GOT3 (cell line): ENCODE results near the gene DQX1.
A peak's percentile ranks its signal among the peaks of the same experiment; 100 is the strongest.
"Not testable (repeated sequence)": the region's sequence is repeated elsewhere in the genome, so short reads cannot be mapped to it uniquely, and the experiment has no call there.

Experiments used
- DNase-seq: peaks from one replicate; lab custom pipeline; 2025; ENCODE audit warnings: mixed read lengths; lab: John Stamatoyannopoulos, UW

DQX1 gene, protein sequence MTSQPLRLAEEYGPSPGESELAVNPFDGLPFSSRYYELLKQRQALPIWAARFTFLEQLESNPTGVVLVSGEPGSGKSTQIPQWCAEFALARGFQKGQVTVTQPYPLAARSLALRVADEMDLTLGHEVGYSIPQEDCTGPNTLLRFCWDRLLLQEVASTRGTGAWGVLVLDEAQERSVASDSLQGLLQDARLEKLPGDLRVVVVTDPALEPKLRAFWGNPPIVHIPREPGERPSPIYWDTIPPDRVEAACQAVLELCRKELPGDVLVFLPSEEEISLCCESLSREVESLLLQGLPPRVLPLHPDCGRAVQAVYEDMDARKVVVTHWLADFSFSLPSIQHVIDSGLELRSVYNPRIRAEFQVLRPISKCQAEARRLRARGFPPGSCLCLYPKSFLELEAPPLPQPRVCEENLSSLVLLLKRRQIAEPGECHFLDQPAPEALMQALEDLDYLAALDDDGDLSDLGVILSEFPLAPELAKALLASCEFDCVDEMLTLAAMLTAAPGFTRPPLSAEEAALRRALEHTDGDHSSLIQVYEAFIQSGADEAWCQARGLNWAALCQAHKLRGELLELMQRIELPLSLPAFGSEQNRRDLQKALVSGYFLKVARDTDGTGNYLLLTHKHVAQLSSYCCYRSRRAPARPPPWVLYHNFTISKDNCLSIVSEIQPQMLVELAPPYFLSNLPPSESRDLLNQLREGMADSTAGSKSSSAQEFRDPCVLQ

DNA sequence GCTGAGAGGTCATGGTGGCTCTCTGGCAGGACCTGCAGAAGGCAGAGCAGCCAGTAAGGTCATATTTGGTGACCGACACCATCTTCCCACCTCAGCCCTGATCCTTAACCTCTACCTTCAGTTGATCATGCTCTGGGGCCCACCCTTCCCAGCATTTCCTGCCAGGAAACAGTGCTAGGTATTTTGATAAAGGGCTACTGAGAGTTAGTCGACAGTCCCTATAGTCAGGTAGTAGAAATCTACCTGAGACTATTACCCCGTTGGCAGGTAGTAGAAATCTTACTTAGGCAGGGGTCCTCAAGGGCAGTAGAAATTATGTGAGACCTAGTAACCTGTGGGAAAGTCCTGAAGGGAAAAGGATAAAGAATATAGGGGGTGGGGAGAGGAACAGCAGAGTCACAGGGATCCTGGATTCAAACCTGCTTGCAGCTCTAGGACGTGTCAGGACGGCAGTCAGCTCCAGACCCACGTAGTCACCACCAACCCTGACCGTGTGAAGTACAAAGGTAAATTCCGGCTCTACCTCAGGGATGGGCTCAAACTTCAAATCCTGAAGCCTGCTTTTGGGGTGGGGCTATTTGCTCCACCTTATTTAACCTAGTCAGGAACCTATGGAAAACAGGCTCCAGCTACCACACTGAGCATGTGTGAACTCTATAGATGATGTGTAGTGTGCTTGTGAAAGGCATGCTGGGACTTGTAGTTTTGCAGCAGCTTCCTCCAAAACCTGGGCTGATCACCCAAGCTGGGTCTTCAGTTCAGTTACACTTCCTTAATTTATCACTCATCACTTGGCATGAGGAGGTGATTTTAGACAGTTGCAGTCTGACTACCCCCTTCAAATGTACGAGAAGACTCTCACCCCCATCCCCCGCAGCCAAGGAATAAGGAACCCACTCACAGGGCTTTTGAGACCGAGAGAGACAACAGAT lies at the start of gene DQX1:
Gene DQX1, minus strand, starts transcription at position 515 of the 932 bp plus-strand sequence. Its CDS starts 502 bp downstream, at position 13.
- DNase-seq = no peak

DNA sequence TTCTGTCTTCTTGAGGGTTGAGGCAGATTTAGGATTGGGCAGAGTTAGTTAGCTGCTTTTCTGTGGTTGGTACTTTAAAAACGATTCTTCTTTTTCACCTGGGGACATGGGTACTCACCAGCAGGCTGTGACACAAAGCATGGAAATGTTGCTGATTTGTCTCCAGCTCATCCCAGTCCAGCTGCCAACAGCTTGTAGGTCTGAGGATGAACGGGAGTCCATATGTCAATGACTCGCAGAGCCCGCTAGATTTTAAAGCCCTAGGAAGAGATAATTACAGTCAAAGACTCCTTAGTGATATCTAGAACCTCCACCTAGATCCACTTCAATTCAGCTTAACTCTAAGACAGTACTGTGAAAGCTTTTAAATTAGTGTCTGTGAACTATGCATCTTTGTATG lies 49.3 kb upstream of the DQX1 start:
- DNase-seq = no peak

DNA sequence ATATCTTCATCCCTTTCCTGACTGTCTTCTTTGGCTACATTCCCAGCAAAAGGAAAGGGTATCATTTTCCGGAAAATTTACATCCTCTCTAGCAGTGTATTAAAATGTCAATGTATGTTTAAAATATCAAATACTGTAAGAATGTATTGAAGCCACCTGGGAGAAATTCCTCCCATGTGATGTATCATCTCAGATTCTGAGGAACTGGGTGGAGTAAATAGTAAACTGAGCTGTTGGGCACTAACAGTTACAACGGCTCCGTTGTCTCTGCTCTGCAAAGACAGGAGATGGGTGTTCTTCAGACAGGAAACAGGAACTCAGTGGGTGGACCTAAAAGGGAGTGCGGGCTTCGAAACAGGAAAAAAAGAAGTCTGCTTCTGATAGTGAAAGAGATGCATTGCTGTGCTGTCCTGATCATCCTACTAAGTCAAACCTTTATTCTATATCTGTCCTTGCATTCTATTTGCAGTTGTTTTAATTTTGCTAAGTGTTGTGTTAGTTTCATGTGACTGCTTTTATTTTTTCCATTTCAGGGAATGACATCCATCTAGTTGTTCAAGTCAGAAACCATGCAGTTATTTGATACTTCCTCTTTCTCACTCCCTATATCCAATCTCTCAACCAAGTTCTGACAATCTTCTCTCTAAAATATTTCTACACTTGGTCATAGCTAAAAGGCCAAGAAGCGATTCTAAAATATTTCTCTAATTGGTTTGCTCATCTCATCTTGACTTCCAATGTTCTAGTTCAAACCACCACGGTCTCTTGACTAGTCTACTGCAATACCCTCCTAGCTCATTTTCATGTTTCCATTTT lies 47.9 kb upstream of the DQX1 start:
- no peak for DNase-seq

DNA sequence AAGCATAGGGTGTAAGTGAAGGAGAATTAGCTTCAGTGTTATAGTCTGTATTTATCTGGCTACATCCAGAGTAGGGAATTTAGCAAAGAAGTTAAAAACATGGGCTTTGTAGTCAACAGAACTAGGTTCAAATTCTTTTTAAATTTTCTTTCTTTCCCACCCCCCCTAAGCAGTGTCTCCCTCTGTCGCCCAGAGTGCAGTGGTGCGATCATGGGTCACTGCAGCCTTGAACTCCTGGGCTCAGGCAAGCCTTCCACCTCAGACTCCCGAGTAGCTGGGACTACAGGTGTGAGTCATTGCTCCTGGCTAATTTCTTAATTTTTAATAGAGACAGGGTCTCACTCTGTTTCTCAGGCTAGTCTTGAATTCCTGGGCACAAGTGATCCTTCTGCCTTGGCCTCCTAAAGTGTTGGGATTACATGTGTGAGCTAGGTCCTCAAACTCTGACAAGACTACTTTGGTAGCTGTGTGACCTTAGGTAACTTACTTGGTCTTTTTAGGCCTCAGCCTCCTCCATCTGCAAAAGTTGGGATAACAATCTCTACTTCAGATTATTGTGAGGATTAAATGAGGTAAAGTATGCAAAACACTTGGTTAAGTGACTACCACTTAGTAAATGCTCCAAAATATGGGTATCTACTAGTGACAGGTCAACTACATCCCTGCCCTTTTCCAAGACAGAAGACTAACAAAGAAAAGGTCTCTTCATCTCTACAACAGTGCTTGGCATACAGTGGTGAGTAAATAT lies 46.3 kb upstream of the DQX1 start:
- no peak for DNase-seq

DNA sequence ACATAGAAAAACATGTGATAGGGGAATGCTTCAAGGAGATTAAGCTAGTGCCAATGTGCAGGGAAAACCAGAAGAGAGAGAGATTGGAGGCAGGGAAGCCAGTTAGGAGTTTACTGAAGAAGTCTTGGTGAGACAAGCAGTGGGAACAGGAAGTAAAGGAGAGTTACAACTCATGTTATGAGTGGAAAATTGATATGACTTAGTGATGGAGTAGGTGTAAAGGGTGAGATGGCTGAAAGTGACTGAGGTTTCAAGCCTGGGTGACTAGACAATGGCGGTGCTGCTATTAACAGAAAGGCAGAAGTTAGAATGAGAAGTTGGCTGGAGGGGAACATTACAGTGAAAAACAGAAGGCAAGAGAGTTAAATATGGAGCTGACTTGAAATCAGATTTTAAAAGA lies 45.0 kb upstream of the DQX1 start:
- DNase-seq = no peak

DNA sequence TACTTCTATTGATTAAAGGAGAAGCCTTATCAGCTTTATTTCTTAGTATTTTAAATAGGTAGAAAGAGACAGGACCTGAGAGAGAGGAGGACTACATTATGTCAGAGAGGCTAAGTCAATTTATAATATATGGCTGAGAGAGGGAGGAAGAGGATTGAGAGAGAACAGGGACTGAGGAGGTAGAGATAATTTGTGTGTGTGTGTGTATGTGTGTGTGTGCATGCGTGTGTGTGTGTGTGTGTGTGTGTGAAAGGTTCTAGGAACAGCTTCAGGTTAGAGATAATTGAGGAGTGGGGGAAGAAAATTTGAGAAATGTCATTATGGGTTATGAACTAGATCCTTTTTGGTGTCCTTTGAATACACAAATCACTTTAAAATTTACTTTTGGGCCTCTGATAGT lies 43.7 kb upstream of the DQX1 start:
- no peak for DNase-seq

DNA sequence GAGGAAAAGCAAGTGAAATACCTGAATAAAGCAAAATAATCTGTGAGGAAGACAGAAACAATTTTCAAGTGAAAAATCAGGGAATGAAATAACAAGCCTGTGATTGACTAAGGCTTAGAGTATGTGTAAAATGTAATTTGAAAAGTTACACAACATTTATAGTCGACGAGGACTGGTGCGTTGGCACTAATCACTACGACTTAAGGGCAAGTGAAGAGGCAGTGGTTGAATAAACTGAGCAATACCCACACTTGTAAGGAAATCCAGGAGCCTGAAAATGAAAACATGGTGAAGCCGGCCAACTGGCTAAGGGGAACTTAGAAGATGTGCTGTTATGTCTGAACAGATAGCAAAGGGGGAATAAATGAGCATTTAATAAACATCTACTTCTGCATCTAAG lies 41.9 kb upstream of the DQX1 start:
- no peak for DNase-seq

DNA sequence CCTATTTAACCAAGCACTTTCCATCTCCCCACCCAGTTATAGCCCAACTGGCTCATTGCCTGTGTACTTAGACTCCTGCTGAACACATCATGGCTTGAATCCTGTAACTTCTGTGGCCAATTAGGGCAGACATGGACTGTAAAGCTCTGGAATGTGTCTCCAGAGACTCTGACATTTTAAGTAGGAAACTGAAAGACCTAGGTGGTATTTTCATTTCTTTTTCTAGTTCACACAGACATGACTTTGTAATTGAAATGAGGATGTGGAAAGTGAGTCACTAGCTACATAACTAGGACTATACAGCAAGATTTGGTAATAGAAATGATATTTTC lies 40.7 kb upstream of the DQX1 start:
- DNase-seq = peak; percentile 25

DNA sequence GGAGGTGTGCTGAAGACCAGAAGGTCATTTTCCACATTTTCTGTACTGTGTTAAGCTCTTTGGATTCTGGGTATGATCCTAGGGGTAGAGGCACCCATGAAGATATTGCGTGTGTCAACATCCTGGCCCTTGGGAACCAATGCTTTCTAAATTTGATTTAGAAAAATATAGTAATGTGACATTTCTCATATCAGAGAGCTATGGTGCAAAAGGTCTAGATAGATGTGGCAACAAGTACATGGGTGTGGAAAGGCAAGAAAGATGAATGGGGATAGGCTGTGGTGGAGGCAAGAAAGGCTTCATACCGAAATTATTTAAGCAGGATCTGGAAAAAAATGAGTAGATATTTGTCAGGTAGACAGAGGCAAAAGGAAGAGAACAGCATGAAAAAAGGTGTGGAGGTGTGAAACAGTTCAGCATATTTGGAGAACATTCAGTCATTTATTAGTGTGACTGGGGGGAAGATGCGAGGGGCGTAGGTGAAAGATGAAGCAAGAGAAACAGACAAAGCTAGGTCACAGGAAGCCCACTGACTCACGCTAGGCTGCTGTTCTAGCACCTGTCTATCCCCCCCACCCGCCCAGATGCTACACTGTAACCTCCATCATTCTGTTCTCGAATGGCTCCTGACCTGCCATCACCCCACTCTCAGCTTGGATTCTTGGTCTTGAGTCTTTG lies 40.2 kb upstream of the DQX1 start:
- DNase-seq = no peak

DNA sequence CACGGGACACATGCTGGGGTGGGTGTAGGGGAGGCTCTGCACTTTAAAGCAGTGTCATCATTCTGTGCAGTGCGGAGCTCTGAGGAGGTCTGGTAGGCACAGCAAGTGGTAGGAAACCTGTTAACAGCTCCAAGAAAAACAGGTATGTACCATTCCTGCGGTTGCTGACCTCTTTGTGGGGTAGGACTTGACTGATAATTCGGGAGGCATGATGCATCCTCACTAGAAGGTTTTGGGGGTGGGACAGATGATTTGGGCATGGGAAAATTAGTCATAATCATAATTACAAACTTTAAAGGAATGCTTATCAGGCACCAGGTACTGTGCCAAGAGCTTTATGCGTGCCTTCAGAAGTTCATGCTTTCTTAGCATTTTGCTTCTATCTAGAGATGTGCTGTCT lies 38.2 kb upstream of the DQX1 start:
- no peak for DNase-seq

DNA sequence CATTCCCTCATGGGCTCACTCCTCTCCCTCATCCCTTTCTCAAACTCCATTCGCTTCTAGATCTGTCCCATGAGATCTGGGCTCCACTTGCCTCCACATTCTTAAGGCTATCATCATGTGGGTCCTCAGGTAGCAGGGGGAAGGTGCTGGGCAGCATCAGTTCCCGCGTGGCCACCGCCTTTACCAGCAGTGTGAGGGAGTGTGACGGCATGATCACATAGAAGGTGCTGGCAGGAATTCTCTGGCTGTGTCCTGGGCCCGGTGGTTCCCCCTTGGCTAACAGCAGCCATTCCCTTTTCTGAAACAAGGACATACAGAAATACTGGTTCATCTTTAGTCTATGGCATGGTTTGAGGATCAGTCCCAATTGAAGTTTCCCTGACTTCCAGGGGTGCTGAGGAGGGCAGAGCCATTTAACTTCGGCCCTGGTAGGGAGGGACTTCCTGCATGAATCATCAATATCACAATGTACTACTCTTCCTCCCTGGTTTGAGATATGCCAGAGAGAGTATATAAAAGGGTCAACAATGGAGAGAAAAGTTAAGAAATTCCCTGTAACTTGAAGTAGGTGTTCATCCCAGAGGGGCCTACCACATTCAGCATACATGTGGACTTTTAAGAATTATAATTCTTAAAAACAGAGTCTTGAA lies 36.2 kb upstream of the DQX1 start:
- DNase-seq = no peak

DNA sequence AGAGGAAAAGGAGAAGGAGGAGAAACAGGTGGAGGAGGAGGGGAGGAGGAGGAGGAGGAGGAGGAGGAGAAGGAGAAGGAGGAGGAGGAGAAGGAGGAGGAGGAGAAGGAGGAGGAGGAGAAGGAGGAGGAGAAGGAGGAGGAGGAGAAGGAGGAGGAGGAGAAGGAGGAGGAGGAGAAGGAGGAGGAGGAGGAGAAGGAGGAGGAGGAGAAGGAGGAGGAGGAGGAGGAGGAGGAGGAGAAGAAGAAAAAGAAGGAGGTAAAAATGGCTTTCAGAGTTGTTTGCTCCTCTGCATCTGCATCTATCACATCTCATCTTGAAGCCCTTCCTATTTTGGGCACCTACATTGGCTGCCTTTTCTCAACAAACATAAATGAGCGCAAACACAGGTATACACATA lies 35.0 kb upstream of the DQX1 start:
- not testable (repeated sequence) for DNase-seq

DNA sequence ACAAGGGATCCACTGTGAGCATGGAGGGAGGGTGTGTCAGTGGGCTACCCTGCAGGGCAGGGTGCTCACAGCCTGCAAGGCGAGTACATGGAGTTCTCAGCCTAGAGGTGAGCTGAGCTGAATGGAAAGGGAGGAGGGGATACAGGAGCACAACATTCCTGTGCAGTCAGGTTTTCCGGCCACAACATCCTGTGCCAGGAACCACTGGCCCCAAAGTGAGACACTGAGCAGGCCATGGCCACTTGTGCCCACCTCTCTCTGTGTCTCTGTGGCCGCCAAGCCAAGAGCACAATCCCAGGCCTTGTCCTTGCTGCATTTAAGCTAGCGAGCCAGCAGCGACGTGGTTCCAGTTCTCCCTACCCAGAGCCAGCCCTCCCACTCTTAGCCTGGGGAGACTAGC lies 34.6 kb upstream of the DQX1 start:
- no peak for DNase-seq

DNA sequence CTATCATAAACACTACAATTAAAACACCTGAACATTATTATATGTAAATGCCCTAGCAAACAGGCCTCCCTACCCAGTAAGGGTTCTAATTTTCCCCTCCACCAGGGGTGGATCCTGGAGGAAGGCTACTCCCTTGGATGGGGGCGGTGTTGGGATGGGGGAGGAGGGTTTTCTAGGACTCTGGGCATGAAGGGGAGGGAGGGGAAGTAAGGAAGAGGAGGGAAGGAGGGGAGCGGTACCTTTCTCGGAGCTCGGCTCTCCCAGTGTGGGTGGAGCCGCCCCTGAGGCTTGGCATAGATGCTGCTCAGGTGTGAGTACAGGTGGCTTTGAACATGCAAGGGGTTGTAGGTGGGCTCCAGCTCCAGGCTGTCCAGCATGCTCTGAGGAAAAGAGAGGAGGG lies 33.9 kb upstream of the DQX1 start:
- DNase-seq = no peak

DNA sequence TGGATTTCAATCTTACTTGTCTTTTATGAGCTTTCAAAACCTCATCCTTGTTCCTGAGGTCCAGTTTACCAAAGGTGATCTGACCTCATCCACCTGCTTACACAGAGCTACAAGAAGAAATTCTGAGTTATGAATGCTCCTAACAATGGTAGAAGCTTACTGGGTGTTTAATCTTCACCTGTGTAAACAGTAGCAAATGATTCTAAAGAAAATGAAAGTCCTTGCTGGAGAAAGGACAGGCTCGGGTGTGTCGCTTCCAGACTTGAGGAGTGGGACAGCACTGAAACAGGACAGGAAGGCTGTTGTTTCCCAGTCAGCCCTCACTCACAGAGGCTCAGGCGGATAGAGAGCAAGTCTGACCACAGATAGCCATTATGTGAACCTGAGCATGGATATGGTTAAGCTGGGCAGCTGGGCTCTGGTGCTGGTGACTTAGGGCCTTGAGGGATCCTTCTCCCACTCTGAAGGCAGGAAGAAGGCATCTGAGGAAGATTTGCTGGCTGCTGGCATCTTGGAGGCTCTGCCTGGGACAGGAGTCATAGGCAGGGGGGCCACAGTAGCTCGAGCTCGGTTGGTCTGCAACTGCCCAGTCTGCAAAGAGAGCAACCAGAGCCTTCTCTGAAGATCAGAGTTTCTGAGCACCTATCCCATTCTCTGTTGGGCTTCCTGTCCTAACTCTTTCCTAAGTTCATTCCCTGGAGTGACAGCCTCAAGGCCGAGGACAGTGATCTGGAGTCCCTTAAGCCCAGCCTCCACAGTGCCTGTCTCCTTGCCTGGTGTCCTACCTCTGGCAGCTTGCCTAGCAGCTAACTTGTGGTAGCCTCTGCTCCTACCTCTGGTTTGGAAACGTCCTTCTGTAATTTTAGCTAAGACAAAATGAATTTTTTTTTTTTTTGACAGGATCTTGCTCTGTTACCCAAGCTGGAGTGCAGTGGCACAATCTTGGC lies 32.5 kb upstream of the DQX1 start:
- no peak for DNase-seq

DNA sequence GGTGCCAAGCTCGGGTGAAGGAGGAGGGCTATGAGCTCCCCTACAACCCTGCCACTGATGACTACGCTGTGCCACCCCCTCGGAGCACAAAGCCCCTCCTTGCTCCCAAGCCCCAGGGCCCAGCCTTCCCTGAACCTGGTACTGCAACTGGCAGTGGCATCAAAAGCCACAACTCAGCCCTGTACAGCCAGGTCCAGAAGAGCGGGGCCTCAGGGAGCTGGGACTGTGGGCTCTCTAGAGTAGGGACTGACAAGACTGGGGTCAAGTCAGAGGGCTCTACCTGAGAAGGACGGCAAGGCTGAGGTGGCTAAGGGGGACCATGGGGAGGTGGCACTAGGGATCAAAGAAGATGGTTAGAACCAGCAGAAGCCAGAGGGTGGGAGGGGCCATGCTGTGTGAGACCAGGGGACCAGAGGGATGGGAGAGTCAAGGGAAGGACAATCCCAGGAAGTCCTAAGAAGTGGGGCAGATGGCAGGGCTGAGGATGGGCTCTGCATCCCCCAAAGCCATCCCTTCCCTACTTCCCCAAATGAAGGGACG lies 30.9 kb upstream of the DQX1 start:
- no peak for DNase-seq

DNA sequence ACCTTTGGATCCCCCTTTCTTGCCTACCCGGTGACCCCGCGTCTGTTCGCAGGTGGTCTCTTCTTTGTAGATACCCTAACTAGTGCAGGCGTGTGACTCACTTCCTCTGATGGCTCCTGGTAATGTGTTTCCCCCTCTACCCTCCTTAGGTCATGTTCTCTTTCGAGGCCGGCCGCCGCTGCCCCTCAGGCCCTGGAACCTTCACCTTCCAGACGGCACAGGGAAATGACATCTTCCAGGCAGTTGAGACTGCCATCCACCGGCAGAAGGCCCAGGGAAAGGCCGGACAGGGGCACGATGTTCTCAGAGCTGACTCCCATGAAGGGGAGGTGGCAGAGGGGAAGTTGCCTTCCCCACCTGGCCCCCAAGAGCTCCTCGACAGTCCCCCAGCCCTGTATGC lies 30.1 kb upstream of the DQX1 start:
- DNase-seq = no peak

DNA sequence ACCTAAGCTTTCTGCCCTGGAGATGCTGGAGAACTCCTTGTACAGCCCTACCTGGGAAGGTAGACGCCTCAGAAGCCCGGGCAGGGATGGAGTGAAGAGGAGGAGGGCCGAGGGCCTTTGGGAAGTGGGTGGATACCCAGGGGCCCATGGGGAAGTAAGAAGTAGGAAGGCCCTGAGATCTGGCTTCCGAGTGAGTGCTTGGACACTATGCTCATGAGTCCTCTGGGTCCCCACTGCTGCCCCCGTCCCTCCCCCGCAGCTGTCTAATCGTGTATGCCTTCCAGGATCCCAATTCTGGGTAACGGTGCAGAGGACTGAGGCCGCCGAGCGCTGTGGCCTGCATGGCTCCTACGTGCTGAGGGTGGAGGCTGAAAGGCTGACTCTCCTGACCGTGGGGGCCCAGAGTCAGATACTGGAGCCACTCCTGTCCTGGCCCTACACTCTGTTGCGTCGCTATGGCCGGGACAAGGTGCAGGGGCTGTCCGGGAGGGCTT lies 29.6 kb upstream of the DQX1 start:
- DNase-seq = no peak
